SK-N-SH treated with all-trans-retinoic acid at 6 μM for 48 hours (cell line): ENCODE results near the gene CCR9.

Source experiments
- ATAC-seq: fragments of 200-7000 bp; cut with Tn5 transposase; 3 replicates; pipeline ENCODE4 v1.9.1; 2020; ENCODE audit warnings: mild to moderate bottlenecking, moderate library complexity
- CSDC2 ChIP-seq: fragments of 250-450 bp; sonication (Bioruptor Pico); IDR thresholded peaks from 2 replicates; pipeline ENCODE4 v1.5.0; 2020; ENCODE audit warnings: mild to moderate bottlenecking, moderate library complexity
- ESRRG ChIP-seq: fragments of 250-450 bp; sonication (Bioruptor Pico); IDR thresholded peaks from 2 replicates; pipeline ENCODE4 v1.6.1; 2021; ENCODE audit warnings: mild to moderate bottlenecking
- ISL1 ChIP-seq: fragments of 250-450 bp; sonication (Bioruptor Pico); IDR thresholded peaks from 2 replicates; pipeline ENCODE4 v2.1.2; 2022; ENCODE audit warnings: mild to moderate bottlenecking, moderate library complexity
- OSR1 ChIP-seq: fragments of 250-450 bp; sonication (Bioruptor Pico); IDR thresholded peaks from 2 replicates; pipeline ENCODE4 v1.8.0; 2022; ENCODE audit warnings: moderate library complexity, mild to moderate bottlenecking, inconsistent platforms
- PPARA ChIP-seq: fragments of 250-450 bp; sonication (Bioruptor Pico); IDR thresholded peaks from 2 replicates; pipeline ENCODE4 v1.5.0; 2020; ENCODE audit warnings: mild to moderate bottlenecking, borderline replicate concordance
- RARB ChIP-seq: fragments of 250-450 bp; sonication (Bioruptor Pico); IDR thresholded peaks from 2 replicates; pipeline ENCODE4 v1.8.0; 2021; ENCODE audit warnings: mild to moderate bottlenecking, moderate library complexity
- SNAI2 ChIP-seq: fragments of 250-450 bp; sonication (Bioruptor Pico); IDR thresholded peaks from 2 replicates; pipeline ENCODE4 v1.5.0; 2020; ENCODE audit warnings: mild to moderate bottlenecking, moderate library complexity
- TCF4 ChIP-seq: fragments of 250-450 bp; sonication (Bioruptor Pico); IDR thresholded peaks from 2 replicates; pipeline ENCODE4 v1.8.0; 2021; ENCODE audit warnings: mild to moderate bottlenecking, moderate library complexity, borderline replicate concordance
- ZC3H10 ChIP-seq: fragments of 250-450 bp; sonication (Bioruptor Pico); IDR thresholded peaks from 2 replicates; pipeline ENCODE4 v1.5.1; 2021; ENCODE audit warnings: mild to moderate bottlenecking, moderate library complexity
- ZFP3 ChIP-seq: fragments of 250-450 bp; sonication (Bioruptor Pico); IDR thresholded peaks from 2 replicates; pipeline ENCODE4 v1.5.0; 2020; ENCODE audit warnings: mild to moderate bottlenecking, moderate library complexity
- ZFP30 ChIP-seq: fragments of 450-650 bp; formaldehyde crosslinking; IDR thresholded peaks from 2 replicates; pipeline ENCODE4 v1.5.0; 2022; ENCODE audit warnings: mild to moderate bottlenecking, moderate library complexity
- ZNF565 ChIP-seq: fragments of 450-650 bp; formaldehyde crosslinking; conservative IDR thresholded peaks from 2 replicates; pipeline ENCODE4 v1.5.0; 2020; ENCODE audit warnings: low read depth, mild to moderate bottlenecking, moderate library complexity
- ZNF70 ChIP-seq: fragments of 450-650 bp; formaldehyde crosslinking; IDR thresholded peaks from 2 replicates; pipeline ENCODE4 v1.5.0; 2020; ENCODE audit warnings: mild to moderate bottlenecking, moderate library complexity
- ZNF8 ChIP-seq: fragments of 450-650 bp; formaldehyde crosslinking; IDR thresholded peaks from 2 replicates; pipeline ENCODE4 v1.5.0; 2020; ENCODE audit warnings: mild to moderate bottlenecking, moderate library complexity
- TF ChIP-seq, protein P1 (sequence below): fragments of 250-450 bp; sonication (Bioruptor Pico); IDR thresholded peaks from 2 replicates; pipeline ENCODE4 v1.8.0; 2020; ENCODE audit warnings: mild to moderate bottlenecking, moderate library complexity, borderline replicate concordance
- TF ChIP-seq, protein P2 (sequence below): fragments of 250-450 bp; sonication (Bioruptor Pico); IDR thresholded peaks from 2 replicates; pipeline ENCODE4 v1.8.0; 2021; ENCODE audit warnings: low read depth, mild to moderate bottlenecking, moderate library complexity, borderline replicate concordance
- TF ChIP-seq, protein P3 (sequence below): fragments of 250-450 bp; sonication (Bioruptor Pico); IDR thresholded peaks from 2 replicates; pipeline ENCODE4 v1.5.0; 2020; ENCODE audit warnings: mild to moderate bottlenecking, moderate library complexity
- TF ChIP-seq, protein P4 (sequence below): fragments of 250-450 bp; sonication (Bioruptor Pico); IDR thresholded peaks from 2 replicates; pipeline ENCODE4 v1.5.1; 2020; ENCODE audit warnings: low read depth, mild to moderate bottlenecking, moderate library complexity
- TF ChIP-seq, protein P5 (sequence below): fragments of 250-450 bp; sonication (Bioruptor Pico); IDR thresholded peaks from 2 replicates; pipeline ENCODE4 v1.5.1; 2021; ENCODE audit warnings: mild to moderate bottlenecking, moderate library complexity

Gene CCR9

DNA sequence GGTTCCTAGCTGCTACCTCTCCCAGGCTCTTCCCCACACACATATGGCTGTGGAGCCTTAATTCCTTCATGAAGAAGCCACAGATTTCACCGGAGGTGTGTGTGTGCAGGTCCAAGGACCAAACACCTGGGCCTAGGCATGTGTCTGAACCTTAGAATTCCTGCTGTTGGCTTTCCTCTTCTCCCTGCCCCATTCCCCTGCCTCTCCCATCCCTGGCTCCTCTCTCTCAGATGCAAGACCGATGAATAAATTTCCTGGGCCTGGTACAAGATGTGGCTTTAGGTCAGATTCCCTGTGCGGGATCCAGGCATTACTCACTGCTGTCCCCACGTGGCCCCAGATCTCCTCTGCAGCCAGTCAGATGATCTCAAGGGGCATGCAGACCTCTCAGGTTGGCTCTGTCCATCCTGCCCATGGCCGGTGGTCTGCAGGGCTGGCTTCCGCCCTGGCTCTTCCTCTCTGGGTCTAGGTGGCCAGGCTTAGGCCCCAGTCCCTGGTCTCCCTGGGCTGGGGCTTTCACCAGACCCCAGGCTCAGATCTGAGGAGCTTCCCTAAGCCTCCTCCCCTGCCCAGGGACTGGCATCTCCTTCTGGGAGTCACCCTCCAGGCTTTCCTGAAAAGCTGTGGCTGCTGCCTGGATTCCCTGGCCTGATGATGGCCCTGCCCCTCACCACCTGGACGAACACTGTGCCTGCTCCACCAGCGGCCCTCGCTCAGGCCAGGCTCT is 20.5 kb downstream of the CCR9 start:
- TF ChIP-seq RARB (CRISPR knock-in tag) (no peak), ISL1 (no peak), ZC3H10 (CRISPR knock-in tag) (no peak)
- TF ChIP-seq, protein P1, sequence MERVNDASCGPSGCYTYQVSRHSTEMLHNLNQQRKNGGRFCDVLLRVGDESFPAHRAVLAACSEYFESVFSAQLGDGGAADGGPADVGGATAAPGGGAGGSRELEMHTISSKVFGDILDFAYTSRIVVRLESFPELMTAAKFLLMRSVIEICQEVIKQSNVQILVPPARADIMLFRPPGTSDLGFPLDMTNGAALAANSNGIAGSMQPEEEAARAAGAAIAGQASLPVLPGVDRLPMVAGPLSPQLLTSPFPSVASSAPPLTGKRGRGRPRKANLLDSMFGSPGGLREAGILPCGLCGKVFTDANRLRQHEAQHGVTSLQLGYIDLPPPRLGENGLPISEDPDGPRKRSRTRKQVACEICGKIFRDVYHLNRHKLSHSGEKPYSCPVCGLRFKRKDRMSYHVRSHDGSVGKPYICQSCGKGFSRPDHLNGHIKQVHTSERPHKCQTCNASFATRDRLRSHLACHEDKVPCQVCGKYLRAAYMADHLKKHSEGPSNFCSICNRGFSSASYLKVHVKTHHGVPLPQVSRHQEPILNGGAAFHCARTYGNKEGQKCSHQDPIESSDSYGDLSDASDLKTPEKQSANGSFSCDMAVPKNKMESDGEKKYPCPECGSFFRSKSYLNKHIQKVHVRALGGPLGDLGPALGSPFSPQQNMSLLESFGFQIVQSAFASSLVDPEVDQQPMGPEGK (CRISPR knock-in tag): no peak
- TF ChIP-seq, protein P2, sequence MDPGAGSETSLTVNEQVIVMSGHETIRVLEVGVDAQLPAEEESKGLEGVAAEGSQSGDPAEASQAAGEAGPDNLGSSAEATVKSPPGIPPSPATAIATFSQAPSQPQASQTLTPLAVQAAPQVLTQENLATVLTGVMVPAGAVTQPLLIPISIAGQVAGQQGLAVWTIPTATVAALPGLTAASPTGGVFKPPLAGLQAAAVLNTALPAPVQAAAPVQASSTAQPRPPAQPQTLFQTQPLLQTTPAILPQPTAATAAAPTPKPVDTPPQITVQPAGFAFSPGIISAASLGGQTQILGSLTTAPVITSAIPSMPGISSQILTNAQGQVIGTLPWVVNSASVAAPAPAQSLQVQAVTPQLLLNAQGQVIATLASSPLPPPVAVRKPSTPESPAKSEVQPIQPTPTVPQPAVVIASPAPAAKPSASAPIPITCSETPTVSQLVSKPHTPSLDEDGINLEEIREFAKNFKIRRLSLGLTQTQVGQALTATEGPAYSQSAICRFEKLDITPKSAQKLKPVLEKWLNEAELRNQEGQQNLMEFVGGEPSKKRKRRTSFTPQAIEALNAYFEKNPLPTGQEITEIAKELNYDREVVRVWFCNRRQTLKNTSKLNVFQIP (CRISPR knock-in tag): no peak
- TF ChIP-seq, protein P3, sequence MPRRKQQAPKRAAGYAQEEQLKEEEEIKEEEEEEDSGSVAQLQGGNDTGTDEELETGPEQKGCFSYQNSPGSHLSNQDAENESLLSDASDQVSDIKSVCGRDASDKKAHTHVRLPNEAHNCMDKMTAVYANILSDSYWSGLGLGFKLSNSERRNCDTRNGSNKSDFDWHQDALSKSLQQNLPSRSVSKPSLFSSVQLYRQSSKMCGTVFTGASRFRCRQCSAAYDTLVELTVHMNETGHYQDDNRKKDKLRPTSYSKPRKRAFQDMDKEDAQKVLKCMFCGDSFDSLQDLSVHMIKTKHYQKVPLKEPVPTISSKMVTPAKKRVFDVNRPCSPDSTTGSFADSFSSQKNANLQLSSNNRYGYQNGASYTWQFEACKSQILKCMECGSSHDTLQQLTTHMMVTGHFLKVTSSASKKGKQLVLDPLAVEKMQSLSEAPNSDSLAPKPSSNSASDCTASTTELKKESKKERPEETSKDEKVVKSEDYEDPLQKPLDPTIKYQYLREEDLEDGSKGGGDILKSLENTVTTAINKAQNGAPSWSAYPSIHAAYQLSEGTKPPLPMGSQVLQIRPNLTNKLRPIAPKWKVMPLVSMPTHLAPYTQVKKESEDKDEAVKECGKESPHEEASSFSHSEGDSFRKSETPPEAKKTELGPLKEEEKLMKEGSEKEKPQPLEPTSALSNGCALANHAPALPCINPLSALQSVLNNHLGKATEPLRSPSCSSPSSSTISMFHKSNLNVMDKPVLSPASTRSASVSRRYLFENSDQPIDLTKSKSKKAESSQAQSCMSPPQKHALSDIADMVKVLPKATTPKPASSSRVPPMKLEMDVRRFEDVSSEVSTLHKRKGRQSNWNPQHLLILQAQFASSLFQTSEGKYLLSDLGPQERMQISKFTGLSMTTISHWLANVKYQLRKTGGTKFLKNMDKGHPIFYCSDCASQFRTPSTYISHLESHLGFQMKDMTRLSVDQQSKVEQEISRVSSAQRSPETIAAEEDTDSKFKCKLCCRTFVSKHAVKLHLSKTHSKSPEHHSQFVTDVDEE: no peak
- ATAC-seq: peak; percentile 91

DNA sequence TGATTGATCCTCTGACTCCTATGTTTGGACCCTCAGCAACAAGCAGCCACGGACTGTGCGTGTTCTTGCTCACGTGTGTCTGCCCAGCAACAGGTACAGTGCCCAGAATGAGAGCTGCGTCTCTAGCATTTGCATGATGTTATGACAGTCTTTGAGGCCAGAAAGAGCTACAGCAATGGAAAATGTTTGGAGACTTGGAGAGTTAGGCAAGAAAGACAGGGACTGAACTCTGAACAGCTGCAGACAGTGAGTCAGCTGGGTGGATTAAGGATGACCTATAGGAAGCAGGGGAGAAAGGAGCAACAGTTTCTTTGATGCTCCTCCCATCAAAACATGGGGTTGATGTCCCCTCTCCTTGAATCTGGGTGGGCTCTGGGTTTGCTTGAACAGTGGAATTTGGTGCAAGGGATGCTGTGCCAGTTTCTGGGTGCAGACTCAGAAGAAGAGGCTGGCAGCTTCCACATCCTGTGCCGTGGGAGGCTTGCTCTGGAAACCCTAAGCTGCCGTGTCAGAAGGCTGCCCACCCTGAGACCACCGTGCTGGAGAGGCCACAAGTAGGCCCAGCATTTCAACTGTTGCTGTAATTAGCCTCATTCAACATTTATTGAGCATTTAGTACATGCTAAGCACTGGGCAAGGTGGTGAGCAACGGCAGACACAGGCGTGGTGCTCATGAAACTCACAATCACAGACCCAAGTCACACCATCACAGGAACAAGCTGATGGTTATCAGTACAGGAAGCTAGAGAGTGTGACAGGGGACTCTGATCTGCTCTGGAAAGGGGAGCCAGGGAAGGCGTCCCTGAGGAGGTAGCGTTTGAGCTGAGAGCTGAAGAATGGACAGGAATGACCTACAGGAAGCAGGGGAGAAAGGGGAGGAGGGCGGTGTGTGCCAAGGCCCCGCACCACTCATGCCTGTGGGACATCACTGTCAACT is 21.7 kb downstream of the CCR9 start:
- TF ChIP-seq ZC3H10 (CRISPR knock-in tag): no peak
- TF ChIP-seq ZNF70 (CRISPR knock-in tag): no peak
- TF ChIP-seq, protein P4, sequence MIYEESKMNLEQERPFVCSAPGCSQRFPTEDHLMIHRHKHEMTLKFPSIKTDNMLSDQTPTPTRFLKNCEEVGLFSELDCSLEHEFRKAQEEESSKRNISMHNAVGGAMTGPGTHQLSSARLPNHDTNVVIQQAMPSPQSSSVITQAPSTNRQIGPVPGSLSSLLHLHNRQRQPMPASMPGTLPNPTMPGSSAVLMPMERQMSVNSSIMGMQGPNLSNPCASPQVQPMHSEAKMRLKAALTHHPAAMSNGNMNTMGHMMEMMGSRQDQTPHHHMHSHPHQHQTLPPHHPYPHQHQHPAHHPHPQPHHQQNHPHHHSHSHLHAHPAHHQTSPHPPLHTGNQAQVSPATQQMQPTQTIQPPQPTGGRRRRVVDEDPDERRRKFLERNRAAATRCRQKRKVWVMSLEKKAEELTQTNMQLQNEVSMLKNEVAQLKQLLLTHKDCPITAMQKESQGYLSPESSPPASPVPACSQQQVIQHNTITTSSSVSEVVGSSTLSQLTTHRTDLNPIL (CRISPR knock-in tag): no peak
- no peak for TF ChIP-seq SNAI2 (CRISPR knock-in tag)
- TF ChIP-seq CSDC2 (CRISPR knock-in tag): no peak
- no peak for TF ChIP-seq ZNF565 (CRISPR knock-in tag)
- no peak for TF ChIP-seq ZNF8
- TF ChIP-seq, protein P3: no peak
- TF ChIP-seq OSR1 (CRISPR knock-in tag): no peak
- TF ChIP-seq ISL1: no peak
- TF ChIP-seq ZFP3 (CRISPR knock-in tag): no peak
- no peak for TF ChIP-seq PPARA (CRISPR knock-in tag)
- no peak for TF ChIP-seq ESRRG (CRISPR knock-in tag)
- no peak for ATAC-seq

DNA sequence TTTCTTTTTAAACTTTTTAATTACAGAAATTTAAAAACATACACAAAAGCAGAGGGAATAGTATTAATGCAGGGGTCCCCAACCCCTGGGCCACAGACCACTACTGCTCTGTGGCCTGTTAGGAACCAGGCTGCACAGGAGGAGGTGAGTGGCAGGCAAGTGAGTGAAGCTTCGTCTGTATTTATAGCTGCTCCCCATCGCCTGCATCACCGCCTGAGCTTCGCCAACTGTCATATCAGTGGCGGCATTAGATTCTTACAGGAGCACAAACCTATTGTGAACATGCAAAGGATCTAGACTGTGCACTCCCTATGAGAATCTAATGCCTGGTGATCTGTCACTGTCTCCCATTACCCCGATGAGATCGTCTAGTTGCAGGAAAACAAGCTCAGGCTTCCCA is 22.4 kb downstream of the CCR9 start:
- ATAC-seq: no peak
- TF ChIP-seq, protein P1 (CRISPR knock-in tag): no peak
- TF ChIP-seq, protein P5, sequence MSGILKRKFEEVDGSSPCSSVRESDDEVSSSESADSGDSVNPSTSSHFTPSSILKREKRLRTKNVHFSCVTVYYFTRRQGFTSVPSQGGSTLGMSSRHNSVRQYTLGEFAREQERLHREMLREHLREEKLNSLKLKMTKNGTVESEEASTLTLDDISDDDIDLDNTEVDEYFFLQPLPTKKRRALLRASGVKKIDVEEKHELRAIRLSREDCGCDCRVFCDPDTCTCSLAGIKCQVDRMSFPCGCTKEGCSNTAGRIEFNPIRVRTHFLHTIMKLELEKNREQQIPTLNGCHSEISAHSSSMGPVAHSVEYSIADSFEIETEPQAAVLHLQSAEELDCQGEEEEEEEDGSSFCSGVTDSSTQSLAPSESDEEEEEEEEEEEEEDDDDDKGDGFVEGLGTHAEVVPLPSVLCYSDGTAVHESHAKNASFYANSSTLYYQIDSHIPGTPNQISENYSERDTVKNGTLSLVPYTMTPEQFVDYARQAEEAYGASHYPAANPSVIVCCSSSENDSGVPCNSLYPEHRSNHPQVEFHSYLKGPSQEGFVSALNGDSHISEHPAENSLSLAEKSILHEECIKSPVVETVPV (CRISPR knock-in tag): no peak
- TF ChIP-seq, protein P2 (CRISPR knock-in tag): no peak
- no peak for TF ChIP-seq ZFP30
- TF ChIP-seq TCF4 (CRISPR knock-in tag): no peak
- no peak for TF ChIP-seq CSDC2 (CRISPR knock-in tag)
- no peak for TF ChIP-seq PPARA (CRISPR knock-in tag)
- TF ChIP-seq ZFP3 (CRISPR knock-in tag): no peak
- no peak for TF ChIP-seq ISL1
